Astrocyte of the spinal cord (primary cell): ENCODE measurements around the gene NEK6.

Source experiments
- DNase-seq: peaks from one replicate; pipeline ENCODE4 v3.0.0; 2011; ENCODE audit warnings: low read depth, low spot score
- H3K4me3 ChIP-seq: 2 replicates; pipeline ENCODE4 v1.5.1; 2011; ENCODE audit warnings: low read depth, mild to moderate bottlenecking, low read length, moderate library complexity
- CTCF ChIP-seq: IDR thresholded peaks from 2 replicates; pipeline ENCODE4 v1.5.1; 2012; ENCODE audit warnings: low read depth, mild to moderate bottlenecking, low read length, inconsistent platforms
- in situ Hi-C: cut with HindIII; loops from 2 replicates; pipeline ENCODE4 v1.10.0; 2017; ENCODE audit warnings: low sequenced_read_pairs

NEK6 gene

DNA sequence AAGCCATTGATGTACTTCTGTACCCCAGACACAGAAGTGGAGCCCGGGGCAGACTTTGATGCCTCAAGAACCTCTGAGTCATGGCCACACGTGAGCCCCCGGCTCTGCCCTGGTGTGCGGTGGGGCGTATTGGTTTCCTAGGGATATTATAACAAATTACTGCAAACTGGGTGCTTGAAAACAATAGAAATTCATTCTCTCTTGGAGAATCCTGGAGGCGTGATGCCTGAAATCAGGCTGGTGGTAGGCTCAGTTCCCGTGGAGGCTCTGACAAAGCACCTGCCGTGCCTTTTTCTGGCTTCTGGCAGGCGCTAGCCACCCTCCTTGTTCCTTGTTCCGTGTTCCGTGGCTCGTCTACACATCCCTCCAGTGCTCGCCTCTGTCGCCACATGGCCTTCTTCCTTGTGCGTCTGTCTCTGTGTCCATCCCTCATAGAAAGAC lies 24.2 kb downstream of the NEK6 start:
- no peak for TF ChIP-seq CTCF
- H3K4me3 ChIP-seq, result no peak overlapping the region
- peak; percentile 74 for DNase-seq
- in situ Hi-C loops, result no loop called here

DNA sequence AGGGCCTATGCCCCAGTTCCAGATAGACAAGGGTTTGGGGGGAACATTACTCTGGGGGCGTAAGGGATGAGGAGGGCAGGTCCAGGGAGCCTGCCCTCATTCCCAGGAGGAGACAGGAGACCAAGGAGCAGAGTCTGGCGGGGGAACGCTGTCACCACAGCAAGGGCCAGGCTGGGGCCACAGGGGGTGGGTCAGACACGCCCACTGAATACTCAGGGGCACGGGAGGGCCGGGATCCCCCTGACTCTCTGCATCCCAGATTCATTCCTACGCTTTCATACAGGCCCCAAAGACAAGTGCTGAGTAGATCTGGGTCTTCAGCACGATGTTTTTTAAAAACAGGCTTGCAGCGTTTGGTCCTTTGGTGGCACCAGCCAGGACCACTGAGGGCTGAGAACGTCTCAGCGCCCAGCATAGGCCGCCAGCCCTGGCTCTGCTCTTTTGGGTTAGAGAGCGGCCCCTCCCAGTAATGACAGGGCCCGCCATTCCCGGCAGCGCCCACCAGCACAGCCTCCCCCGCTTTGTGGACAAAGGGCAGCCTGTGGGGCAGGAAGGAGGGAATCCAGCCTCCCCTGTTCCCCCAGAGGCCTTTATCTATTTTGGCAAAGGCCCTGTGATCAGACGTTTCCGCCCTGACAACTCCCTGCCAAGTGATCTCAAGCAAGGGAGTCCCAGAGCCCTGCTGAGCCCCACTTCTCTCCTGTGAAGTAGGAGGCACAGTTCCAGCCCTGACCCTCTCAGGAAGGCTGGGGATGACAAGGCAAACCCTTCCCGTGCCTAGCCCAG lies 24.9 kb downstream of the NEK6 start:
- no peak overlapping the region for H3K4me3 ChIP-seq
- in situ Hi-C loops, result no loop called here
- peak; percentile 77 for DNase-seq
- TF ChIP-seq CTCF, result no peak

DNA sequence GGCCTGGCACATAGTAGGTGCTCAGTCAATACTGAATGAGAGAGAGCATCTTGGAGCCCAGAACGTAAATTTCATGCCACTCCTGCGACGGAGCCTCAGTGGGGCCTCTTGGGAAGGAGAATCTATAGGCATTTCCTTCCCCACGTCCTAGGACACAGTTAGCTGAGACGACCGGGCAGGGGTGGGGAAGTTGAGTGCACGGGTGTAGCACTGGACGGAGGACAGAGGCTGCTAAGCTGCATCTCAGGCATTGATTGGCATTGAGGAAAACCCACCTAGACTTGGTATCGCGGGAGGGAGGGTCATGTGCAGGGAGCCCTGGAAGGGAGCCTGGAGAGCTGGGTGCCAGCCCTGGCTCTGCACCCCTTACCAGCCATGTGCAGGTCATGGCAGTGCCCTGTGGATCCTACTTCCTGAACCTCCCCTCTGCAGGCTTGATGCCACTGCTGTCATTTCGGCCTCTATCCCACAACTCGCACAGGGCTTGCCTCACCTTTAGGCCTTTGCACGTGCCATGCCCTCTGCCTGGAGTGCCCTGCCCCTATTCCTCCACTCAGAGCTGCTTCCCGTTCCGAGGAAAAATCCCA lies 25.6 kb downstream of the NEK6 start:
- in situ Hi-C loops, result no loop called here
- no peak for DNase-seq
- TF ChIP-seq CTCF, result no peak
- H3K4me3 ChIP-seq, result no peak overlapping the region

- no peak for TF ChIP-seq CTCF
- in situ Hi-C loops, result no loop called here
- no peak overlapping the region for H3K4me3 ChIP-seq
- peak; percentile 46 for DNase-seq
Observed at GRCh38 chr9:124284237-124284831, 26.6 kb downstream of the NEK6 start.

DNA sequence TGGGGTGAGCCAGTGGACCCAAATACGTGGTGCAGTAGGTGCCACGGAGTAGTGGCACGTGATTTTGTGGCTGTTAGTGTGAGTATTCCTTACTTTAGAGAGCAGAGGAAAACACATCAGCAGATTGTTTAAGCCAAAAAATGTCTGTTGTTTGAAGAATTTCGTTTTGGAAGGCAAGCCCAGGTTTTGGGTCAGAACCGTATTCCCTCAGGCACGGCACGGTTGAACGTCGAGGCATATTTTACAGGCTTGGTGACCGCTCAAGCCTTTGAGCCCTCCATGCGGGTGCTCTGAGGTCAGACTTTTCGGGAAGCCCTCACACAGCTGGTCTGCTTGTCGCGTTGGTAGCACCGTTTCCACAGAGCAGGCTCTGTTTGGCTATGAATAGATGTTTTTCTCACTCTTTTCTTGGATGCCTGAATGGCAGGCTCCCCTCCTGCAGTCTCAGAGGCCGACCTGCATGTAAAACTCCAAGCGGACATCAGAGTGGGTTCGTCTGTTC lies 27.2 kb downstream of the NEK6 start:
- in situ Hi-C loops, result no loop called here
- DNase-seq, result peak; percentile 67
- no peak overlapping the region for H3K4me3 ChIP-seq
- peak; percentile 1 for TF ChIP-seq CTCF

- in situ Hi-C loops, result no loop called here
- no peak overlapping the region for H3K4me3 ChIP-seq
- no peak for DNase-seq
- no peak for TF ChIP-seq CTCF
Observed at GRCh38 chr9:124285490-124285889, 27.7 kb downstream of the NEK6 start.
